Upper lobe of left lung (tissue), 6 donors: ENCODE results near the gene HUNK. TPM values are rescaled to one million over a fixed set of nuclear protein-coding genes. Genes with fewer than 3 reads are reported as not detected.
A peak's percentile ranks its signal among the peaks of the same experiment; 100 is the strongest.

Experiments used
- ATAC-seq, 2 donors: fragments of 200-7000 bp; cut with Tn5 transposase; one replicate each; pipeline ENCODE4 v1.9.1; 2022; ENCODE audit warnings: mild to moderate bottlenecking in 2 of 2, moderate library complexity in 2 of 2; ENCODE audit not compliant: low FRiP score in 2 of 2
- DNase-seq, 2 donors: peaks; one replicate each; pipeline ENCODE4 v3.0.0-alpha.2; 2019 to 2020
- H3K27ac ChIP-seq, 4 donors: fragments of 200-600 bp; sonication (generic); one replicate each; pipeline ENCODE4 v1.5.1; 2016 to 2019
- H3K27me3 ChIP-seq, 4 donors: fragments of 200-600 bp; sonication (generic); one replicate each; pipeline ENCODE4 v1.5.1; 2017 to 2019
- H3K36me3 ChIP-seq, 4 donors: fragments of 200-600 bp; sonication (generic); one replicate each; pipeline ENCODE4 v1.5.1; 2016 to 2019
- H3K4me1 ChIP-seq, 4 donors: fragments of 200-600 bp; sonication (generic); one replicate each; pipeline ENCODE4 v1.5.1; 2018 to 2019
- H3K4me3 ChIP-seq, 4 donors: fragments of 200-600 bp; sonication (generic); one replicate each; pipeline ENCODE4 v1.5.1; 2017 to 2019; ENCODE audit warnings: mild to moderate bottlenecking in 2 of 4, moderate library complexity in 1 of 4
- H3K9me3 ChIP-seq, 4 donors: fragments of 200-600 bp; sonication (generic); one replicate each; pipeline ENCODE4 v1.5.1; 2018 to 2019
- CTCF ChIP-seq, 6 experiments: fragments of 450-650 bp in 4 of 6; fragments of 200-600 bp in 2 of 6; sonication (generic) in 2 of 6; IDR thresholded peaks; one replicate each; pipeline ENCODE4 v1.5.1; 2016 to 2019; ENCODE audit warnings: antibody characterized with exemption in 6 of 6
- EP300 ChIP-seq, 4 donors: sonication (generic); formaldehyde crosslinking; IDR thresholded peaks; one replicate each; pipeline ENCODE4 v1.5.1; 2017; ENCODE audit warnings: antibody characterized with exemption in 4 of 4, control low read depth in 2 of 4
- POLR2A ChIP-seq, 4 donors: fragments of 450-650 bp; IDR thresholded peaks; one replicate each; pipeline ENCODE4 v1.5.1; 2016 to 2017; ENCODE audit warnings: antibody characterized with exemption in 4 of 4, mild to moderate bottlenecking in 2 of 4
- POLR2AphosphoS5 ChIP-seq, 2 donors: sonication (generic); formaldehyde crosslinking; IDR thresholded peaks; one replicate each; pipeline ENCODE4 v1.5.1; 2017; ENCODE audit warnings: antibody characterized with exemption in 2 of 2
- WGBS, 2 donors: methylation state at CpG; one replicate each; pipeline ENCODE4 v1.1.5; 2017 to 2018; 5-methylcytosine and 5-hydroxymethylcytosine counted together
- total RNA-seq, 6 donors: library from RNA; depleted of rRNA in 4 of 6; stranded (reverse); fragments of >200 nt in 4 of 6; gene quantifications; one replicate each; pipeline versions ENCODE4 v1.1.0 to v1.2.1, GENCODE V29; 2016 to 2021
- donor health status: DM: no; HTN: no; CAD: no; lungs with moderate emphysema.
- donor health status: DM: no; HTN: yes; CAD: no; lungs with severe emphysema.

The HUNK gene
- total RNA-seq, 6 donors from 2014 or later, result 1.1 to 6.2 (median 2.2) TPM

GRCh38 chr21:31880816-31881215 is 8.0 kb downstream of the HUNK start:
- no peaks in the 10 kb centered on the region for H3K9me3 ChIP-seq
- 90 to 93% methylated on average over 8 of the region's 8 CpGs for WGBS, 2 donors
- no peak overlapping the region for H3K4me3 ChIP-seq
- no peak overlapping the region for H3K27ac ChIP-seq
- no peak for TF ChIP-seq EP300 (IDR thresholded peaks at IDR 0.05)
- no peak for TF ChIP-seq CTCF (IDR thresholded peaks at IDR 0.05)
- no peak for TF ChIP-seq POLR2AphosphoS5 (IDR thresholded peaks at IDR 0.05)
- no peak for TF ChIP-seq POLR2A (IDR thresholded peaks at IDR 0.05)
- no peaks in the 10 kb centered on the region for H3K36me3 ChIP-seq
- no peak for DNase-seq
- H3K27me3 ChIP-seq, result no peaks in the 10 kb centered on the region
- peaks cover 0 to 4% (median 0%) of the 10 kb centered on the region in 4 donors for H3K4me1 ChIP-seq
- peak in 1 of 2 donors; percentile 13 for ATAC-seq

GRCh38 chr21:31882711-31883110 is 9.9 kb downstream of the HUNK start:
- Histone ChIP-seq H3K4me3 (no peak overlapping the region), H3K27me3 (no peaks in the 10 kb centered on the region), H3K36me3 (no peaks in the 10 kb centered on the region), H3K27ac (no peak overlapping the region), H3K4me1 (peaks cover 0 to 4% (median 0%) of the 10 kb centered on the region in 4 donors), H3K9me3 (no peaks in the 10 kb centered on the region)
- no peak for TF ChIP-seq POLR2A (IDR thresholded peaks at IDR 0.05)
- no peak for TF ChIP-seq POLR2AphosphoS5 (IDR thresholded peaks at IDR 0.05)
- no peak for TF ChIP-seq EP300 (IDR thresholded peaks at IDR 0.05)
- no peak for TF ChIP-seq CTCF (IDR thresholded peaks at IDR 0.05)
- ATAC-seq (no peak), DNase-seq (no peak)

- Histone ChIP-seq H3K4me1 (no peaks in the 10 kb centered on the region), H3K27ac (no peak overlapping the region), H3K36me3 (no peaks in the 10 kb centered on the region), H3K27me3 (no peaks in the 10 kb centered on the region), H3K9me3 (no peaks in the 10 kb centered on the region), H3K4me3 (no peak overlapping the region)
- no peak for ATAC-seq
- DNase-seq, result peak in 1 of 2 donors; percentile 45
- WGBS, 2 donors, result 95% methylated on average over 11 of the region's 11 CpGs
- TF ChIP-seq POLR2AphosphoS5 (IDR thresholded peaks at IDR 0.05) (no peak), POLR2A (IDR thresholded peaks at IDR 0.05) (no peak), EP300 (IDR thresholded peaks at IDR 0.05) (no peak), CTCF (IDR thresholded peaks at IDR 0.05) (no peak)
Observed at GRCh38 chr21:31885146-31885545, 12.3 kb downstream of the HUNK start.

- ATAC-seq (peak in 1 of 2 donors; percentile 57), DNase-seq (no peak)
- no peak overlapping the region for H3K27ac ChIP-seq
- 88 to 92% methylated on average over 3 to 5 of the region's 5 CpGs for WGBS, 2 donors
- H3K27me3 ChIP-seq, result no peaks in the 10 kb centered on the region
- H3K4me3 ChIP-seq, result no peak overlapping the region
- peaks cover 0 to 4% (median 0%) of the 10 kb centered on the region in 4 donors for H3K4me1 ChIP-seq
- H3K9me3 ChIP-seq, result no peaks in the 10 kb centered on the region
- no peaks in the 10 kb centered on the region for H3K36me3 ChIP-seq
- no peak for TF ChIP-seq CTCF (IDR thresholded peaks at IDR 0.05)
- TF ChIP-seq POLR2A (IDR thresholded peaks at IDR 0.05), result no peak
- no peak for TF ChIP-seq POLR2AphosphoS5 (IDR thresholded peaks at IDR 0.05)
- no peak for TF ChIP-seq EP300 (IDR thresholded peaks at IDR 0.05)
Observed at GRCh38 chr21:31886915-31887314, 14.1 kb downstream of the HUNK start.

GRCh38 chr21:31887391-31887841 is 14.6 kb downstream of the HUNK start:
- H3K9me3 ChIP-seq, result no peaks in the 10 kb centered on the region
- no peak for DNase-seq
- no peaks in the 10 kb centered on the region for H3K27me3 ChIP-seq
- peaks cover 0 to 4% (median 0%) of the 10 kb centered on the region in 4 donors for H3K4me1 ChIP-seq
- peak in 1 of 2 donors; percentile 71 for ATAC-seq
- no peaks in the 10 kb centered on the region for H3K36me3 ChIP-seq
- TF ChIP-seq EP300 (IDR thresholded peaks at IDR 0.05) (no peak), POLR2AphosphoS5 (IDR thresholded peaks at IDR 0.05) (no peak), CTCF (IDR thresholded peaks at IDR 0.05) (no peak)
- H3K27ac ChIP-seq, result no peak overlapping the region
- WGBS, 2 donors, result 63 to 78% methylated on average over 13 of the region's 13 CpGs
- no peak overlapping the region for H3K4me3 ChIP-seq
